Stimulated activated CD4-positive, alpha-beta T cell treated with anti-CD3 and anti-CD28 coated beads, Interleukin-12 subunit alpha, Interleukin-12 subunit beta, amount 100 ng/mL, for 48 hours (primary cell): ENCODE results near the gene SYCP2L.
A peak's percentile ranks its signal among the peaks of the same experiment; 100 is the strongest.
"Not testable (repeated sequence)": the region's sequence is repeated elsewhere in the genome, so short reads cannot be mapped to it uniquely, and the experiment has no call there.

Experiments
- DNase-seq, 3 donors: peaks; one replicate each; pipeline ENCODE4 v3.0.0-alpha.2; 2020; ENCODE audit warnings: low read depth in 2 of 3, low spot score in 1 of 3

SYCP2L gene

GRCh38 chr6:10886691-10887502 lies at the start of gene SYCP2L:
Gene SYCP2L, plus strand, starts transcription at chr6:10887052. Its CDS starts 75 bp downstream, at chr6:10887127.
- no peak for DNase-seq

- peak in 1 of 3 donors; percentile 19 for DNase-seq
Measured at GRCh38 chr6:10837622-10837994, 49.2 kb upstream of the SYCP2L start.

GRCh38 chr6:10837995-10838793 lies 48.7 kb upstream of the SYCP2L start, which contains the start of gene MAK:
Gene MAK, minus strand, starts transcription at chr6:10838539. Its CDS starts 7,891 bp downstream, at chr6:10830648.
- DNase-seq: peak; percentile 74 to 79 (median 78)

- DNase-seq: peak in 2 of 3 donors; percentile 18 to 27
Measured at GRCh38 chr6:10838794-10839333, 48.0 kb upstream of the SYCP2L start.

- no peak for DNase-seq
Measured at GRCh38 chr6:10843554-10843953, 43.3 kb upstream of the SYCP2L start.

GRCh38 chr6:10847684-10848083 lies 39.2 kb upstream of the SYCP2L start:
- DNase-seq: no peak

- DNase-seq: no peak
Measured at GRCh38 chr6:10849901-10850300, 37.0 kb upstream of the SYCP2L start.

GRCh38 chr6:10850728-10851127 lies 36.1 kb upstream of the SYCP2L start:
- no peak for DNase-seq

- DNase-seq: no peak
Measured at GRCh38 chr6:10852361-10852960, 34.4 kb upstream of the SYCP2L start.

- DNase-seq: not testable (repeated sequence)
Measured at GRCh38 chr6:10853849-10854300, 33.0 kb upstream of the SYCP2L start.

- DNase-seq: no peak
Measured at GRCh38 chr6:10854922-10855632, 31.8 kb upstream of the SYCP2L start.

GRCh38 chr6:10857259-10857658 lies 29.6 kb upstream of the SYCP2L start:
- no peak for DNase-seq

GRCh38 chr6:10861086-10861485 lies 25.8 kb upstream of the SYCP2L start:
- DNase-seq: no peak

GRCh38 chr6:10862361-10862760 lies 24.5 kb upstream of the SYCP2L start:
- DNase-seq: no peak

- DNase-seq: not testable (repeated sequence)
Measured at GRCh38 chr6:10863031-10863430, 23.8 kb upstream of the SYCP2L start.

- not testable (repeated sequence) for DNase-seq
Measured at GRCh38 chr6:10866709-10867108, 20.1 kb upstream of the SYCP2L start.

- DNase-seq: no peak
Measured at GRCh38 chr6:10867952-10868351, 18.9 kb upstream of the SYCP2L start.

GRCh38 chr6:10873374-10873773 lies 13.5 kb upstream of the SYCP2L start:
- DNase-seq: no peak

GRCh38 chr6:10874207-10874606 lies 12.6 kb upstream of the SYCP2L start:
- DNase-seq: no peak

- DNase-seq: no peak
Measured at GRCh38 chr6:10875026-10875425, 11.8 kb upstream of the SYCP2L start.

- DNase-seq: no peak
Measured at GRCh38 chr6:10877012-10877411, 9.8 kb upstream of the SYCP2L start.
